Stimulated activated CD4-positive, alpha-beta T cell treated with anti-CD3 and anti-CD28 coated beads, Interleukin-1b, Interleukin-23, amount 100 ng/mL, for 48 hours (primary cell): Measurements from ENCODE around the gene LRRC31.

Source experiments
- DNase-seq: peaks from one replicate; pipeline ENCODE4 v3.0.0-alpha.2; 2020

The LRRC31 gene

GRCh38 chr3:169812332-169813235, 57.2 kb downstream of the LRRC31 start, which contains the start of the genes LRRC34 and LRRIQ4:
Gene LRRC34, minus strand, starts transcription at chr3:169812904. Its CDS starts 356 bp downstream, at chr3:169812548.
Gene LRRIQ4, plus strand, starts transcription at chr3:169812870. Its CDS starts 9,052 bp downstream, at chr3:169821922.
- DNase-seq: peak; percentile 76

GRCh38 chr3:169811631-169812331, 58.0 kb downstream of the LRRC31 start:
- peak; percentile 2 for DNase-seq

- no peak for DNase-seq
These were observed 60.4 kb downstream of the LRRC31 start for GRCh38 chr3:169809230-169809795.

- DNase-seq: no peak
These were observed 65.1 kb downstream of the LRRC31 start for GRCh38 chr3:169804681-169805080.

GRCh38 chr3:169792359-169792758, 77.4 kb downstream of the LRRC31 start:
- DNase-seq: no peak

- no peak for DNase-seq
These were observed 78.9 kb downstream of the LRRC31 start for GRCh38 chr3:169790687-169791429.

GRCh38 chr3:169790219-169790618, 79.5 kb downstream of the LRRC31 start:
- no peak for DNase-seq
